GM21825 (cell line): ENCODE data around the gene NXPH3.

Source experiments
- ATAC-seq: cut with Tn5 transposase; IDR thresholded peaks from one replicate; pipeline ENCODE4 v1.9.1; 2021; ENCODE audit warnings: mild to moderate bottlenecking, moderate library complexity; ENCODE audit not compliant: unreplicated experiment

The NXPH3 gene

GRCh38 chr17:49618028-49618611, 42.4 kb downstream of the NXPH3 start:
- ATAC-seq: no peak

GRCh38 chr17:49621420-49621819, 45.7 kb downstream of the NXPH3 start:
- ATAC-seq: no peak

- no peak for ATAC-seq
Observed at GRCh38 chr17:49621946-49622529, 46.4 kb downstream of the NXPH3 start.

- ATAC-seq: no peak
Observed at GRCh38 chr17:49624896-49625295, 49.2 kb downstream of the NXPH3 start.

- no peak for ATAC-seq
Observed at GRCh38 chr17:49629447-49629846, 53.8 kb downstream of the NXPH3 start.

- no peak for ATAC-seq
Observed at GRCh38 chr17:49630113-49630900, 54.6 kb downstream of the NXPH3 start.

- no peak for ATAC-seq
Observed at GRCh38 chr17:49631496-49631895, 55.8 kb downstream of the NXPH3 start.
